ENCODE data around the gene BPTF.

DNA sequence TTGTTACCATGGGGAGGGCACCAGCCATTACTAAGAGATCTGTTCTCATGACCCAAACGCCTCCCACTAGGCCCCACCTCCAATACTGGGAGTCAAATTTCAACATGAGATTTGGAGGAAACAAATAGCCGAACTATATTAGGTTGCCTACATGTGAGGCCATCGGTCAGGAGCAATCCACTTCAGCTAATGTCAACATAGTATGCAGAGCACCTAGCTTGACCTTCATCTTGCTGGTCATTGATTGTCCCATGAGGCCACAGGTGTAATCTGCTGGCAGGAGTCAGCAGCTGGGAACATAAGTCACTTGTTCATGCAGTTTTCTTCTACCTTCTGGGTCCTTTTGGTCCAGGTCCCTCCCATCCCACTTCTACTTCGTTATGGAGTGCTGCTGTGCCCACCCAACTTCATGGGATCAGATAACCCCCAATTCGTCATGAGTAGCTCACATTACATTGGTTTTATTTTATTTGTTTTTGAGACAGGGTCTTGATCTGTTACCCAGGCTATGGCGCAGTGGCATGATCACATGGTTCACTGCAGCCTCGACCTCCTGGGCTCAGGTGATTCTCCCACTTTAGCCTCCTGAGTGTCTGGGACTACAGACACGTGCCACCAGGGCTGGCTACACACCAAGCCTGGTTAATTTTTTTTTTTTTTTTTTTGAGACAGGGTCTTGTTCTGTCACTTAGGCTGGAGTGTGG is 204.4 kb downstream of the BPTF start:
- TF ChIP-seq, protein P1, sequence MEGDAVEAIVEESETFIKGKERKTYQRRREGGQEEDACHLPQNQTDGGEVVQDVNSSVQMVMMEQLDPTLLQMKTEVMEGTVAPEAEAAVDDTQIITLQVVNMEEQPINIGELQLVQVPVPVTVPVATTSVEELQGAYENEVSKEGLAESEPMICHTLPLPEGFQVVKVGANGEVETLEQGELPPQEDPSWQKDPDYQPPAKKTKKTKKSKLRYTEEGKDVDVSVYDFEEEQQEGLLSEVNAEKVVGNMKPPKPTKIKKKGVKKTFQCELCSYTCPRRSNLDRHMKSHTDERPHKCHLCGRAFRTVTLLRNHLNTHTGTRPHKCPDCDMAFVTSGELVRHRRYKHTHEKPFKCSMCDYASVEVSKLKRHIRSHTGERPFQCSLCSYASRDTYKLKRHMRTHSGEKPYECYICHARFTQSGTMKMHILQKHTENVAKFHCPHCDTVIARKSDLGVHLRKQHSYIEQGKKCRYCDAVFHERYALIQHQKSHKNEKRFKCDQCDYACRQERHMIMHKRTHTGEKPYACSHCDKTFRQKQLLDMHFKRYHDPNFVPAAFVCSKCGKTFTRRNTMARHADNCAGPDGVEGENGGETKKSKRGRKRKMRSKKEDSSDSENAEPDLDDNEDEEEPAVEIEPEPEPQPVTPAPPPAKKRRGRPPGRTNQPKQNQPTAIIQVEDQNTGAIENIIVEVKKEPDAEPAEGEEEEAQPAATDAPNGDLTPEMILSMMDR (IDR thresholded peaks at IDR 0.05): no peak
- TF ChIP-seq NRF1 (IDR thresholded peaks at IDR 0.05; ENCODE audit: low read depth, low read length) (no peak), FOXM1 (IDR thresholded peaks at IDR 0.05; ENCODE audit: low read depth) (no peak), YY1 (IDR thresholded peaks at IDR 0.05; ENCODE audit: low read depth) (no peak), POLR2AphosphoS5 (IDR thresholded peaks at IDR 0.05; ENCODE audit: low read depth, low read length) (no peak), RCOR1 (IDR thresholded peaks at IDR 0.05; ENCODE audit: low read length) (no peak), EP300 (IDR thresholded peaks at IDR 0.05; ENCODE audit: borderline replicate concordance in 1 of 2, low read depth in 1 of 2, low read length in 1 of 2) (no peak), MEF2A (IDR thresholded peaks at IDR 0.05; ENCODE audit: borderline replicate concordance, low read depth) (no peak), RAD21 (IDR thresholded peaks at IDR 0.05; ENCODE audit: low read length) (no peak), TAF1 (IDR thresholded peaks at IDR 0.05; ENCODE audit: borderline replicate concordance, low read depth, low read length) (no peak)
- TF ChIP-seq, protein P2, sequence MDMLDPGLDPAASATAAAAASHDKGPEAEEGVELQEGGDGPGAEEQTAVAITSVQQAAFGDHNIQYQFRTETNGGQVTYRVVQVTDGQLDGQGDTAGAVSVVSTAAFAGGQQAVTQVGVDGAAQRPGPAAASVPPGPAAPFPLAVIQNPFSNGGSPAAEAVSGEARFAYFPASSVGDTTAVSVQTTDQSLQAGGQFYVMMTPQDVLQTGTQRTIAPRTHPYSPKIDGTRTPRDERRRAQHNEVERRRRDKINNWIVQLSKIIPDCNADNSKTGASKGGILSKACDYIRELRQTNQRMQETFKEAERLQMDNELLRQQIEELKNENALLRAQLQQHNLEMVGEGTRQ (IDR thresholded peaks at IDR 0.05; ENCODE audit: borderline replicate concordance, low read depth, low read length): no peak
- TF ChIP-seq, protein P3, sequence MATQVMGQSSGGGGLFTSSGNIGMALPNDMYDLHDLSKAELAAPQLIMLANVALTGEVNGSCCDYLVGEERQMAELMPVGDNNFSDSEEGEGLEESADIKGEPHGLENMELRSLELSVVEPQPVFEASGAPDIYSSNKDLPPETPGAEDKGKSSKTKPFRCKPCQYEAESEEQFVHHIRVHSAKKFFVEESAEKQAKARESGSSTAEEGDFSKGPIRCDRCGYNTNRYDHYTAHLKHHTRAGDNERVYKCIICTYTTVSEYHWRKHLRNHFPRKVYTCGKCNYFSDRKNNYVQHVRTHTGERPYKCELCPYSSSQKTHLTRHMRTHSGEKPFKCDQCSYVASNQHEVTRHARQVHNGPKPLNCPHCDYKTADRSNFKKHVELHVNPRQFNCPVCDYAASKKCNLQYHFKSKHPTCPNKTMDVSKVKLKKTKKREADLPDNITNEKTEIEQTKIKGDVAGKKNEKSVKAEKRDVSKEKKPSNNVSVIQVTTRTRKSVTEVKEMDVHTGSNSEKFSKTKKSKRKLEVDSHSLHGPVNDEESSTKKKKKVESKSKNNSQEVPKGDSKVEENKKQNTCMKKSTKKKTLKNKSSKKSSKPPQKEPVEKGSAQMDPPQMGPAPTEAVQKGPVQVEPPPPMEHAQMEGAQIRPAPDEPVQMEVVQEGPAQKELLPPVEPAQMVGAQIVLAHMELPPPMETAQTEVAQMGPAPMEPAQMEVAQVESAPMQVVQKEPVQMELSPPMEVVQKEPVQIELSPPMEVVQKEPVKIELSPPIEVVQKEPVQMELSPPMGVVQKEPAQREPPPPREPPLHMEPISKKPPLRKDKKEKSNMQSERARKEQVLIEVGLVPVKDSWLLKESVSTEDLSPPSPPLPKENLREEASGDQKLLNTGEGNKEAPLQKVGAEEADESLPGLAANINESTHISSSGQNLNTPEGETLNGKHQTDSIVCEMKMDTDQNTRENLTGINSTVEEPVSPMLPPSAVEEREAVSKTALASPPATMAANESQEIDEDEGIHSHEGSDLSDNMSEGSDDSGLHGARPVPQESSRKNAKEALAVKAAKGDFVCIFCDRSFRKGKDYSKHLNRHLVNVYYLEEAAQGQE (IDR thresholded peaks at IDR 0.05; ENCODE audit: low read depth, low read length): no peak

Data from SK-N-SH (cell line).